Right ventricle myocardium inferior (tissue), 1 donor: ENCODE measurements around the gene RPL22. TPM values are rescaled to one million over a fixed set of nuclear protein-coding genes. Genes with fewer than 3 reads are reported as not detected.
A peak's percentile ranks its signal among the peaks of the same experiment; 100 is the strongest.

Experiments used
- ATAC-seq: fragments of 200-7000 bp; cut with Tn5 transposase; one replicate; pipeline ENCODE4 v1.9.1; 2020; ENCODE audit warnings: mild to moderate bottlenecking, moderate library complexity
- DNase-seq: peaks from one replicate; pipeline ENCODE4 v3.0.0; 2021; ENCODE audit errors: missing footprints
- intact Hi-C: fragments of 100-400 bp; cut with DNase I; formaldehyde crosslinking; loops from one replicate; pipeline ENCODE4 v1.11.0; 2022
- total RNA-seq: library from RNA; stranded (reverse); fragmentation: NEBNext Ultra II Directional; extraction: Animal tissue kit (Norgen Biotek cat#: 25700); gene quantifications from one replicate; pipeline ENCODE4 v1.2.1, GENCODE V29; 2021
- donor health status: DM: no; HTN: yes; CAD: no; lungs with severe emphysema.

RPL22 gene
- total RNA-seq, 1 donor from 2014 or later, result 264 TPM

GRCh38 chr1:6166221-6166620, 33.2 kb downstream of the RPL22 start:
- no peak for ATAC-seq
- no peak for DNase-seq
- intact Hi-C loops, result no loop called here

- ATAC-seq, result no peak
- peak; percentile 23 for DNase-seq
- intact Hi-C loops, result no loop called here
Measured at GRCh38 chr1:6165441-6165985, 33.9 kb downstream of the RPL22 start.

GRCh38 chr1:6165027-6165426, 34.4 kb downstream of the RPL22 start:
- no peak for ATAC-seq
- intact Hi-C loops, result no loop called here

GRCh38 chr1:6163973-6164617, 35.3 kb downstream of the RPL22 start:
- DNase-seq (peak; percentile 7), ATAC-seq (no peak)
- intact Hi-C loops, result no loop called here

More at GRCh38 chr1:6165027-6165426, 34.4 kb downstream of the RPL22 start:
- DNase-seq, result peak; percentile 11

- peak; percentile 20 for DNase-seq
- intact Hi-C loops, result no loop called here
- ATAC-seq, result no peak
Measured at GRCh38 chr1:6163191-6163972, 36.0 kb downstream of the RPL22 start.

DNA sequence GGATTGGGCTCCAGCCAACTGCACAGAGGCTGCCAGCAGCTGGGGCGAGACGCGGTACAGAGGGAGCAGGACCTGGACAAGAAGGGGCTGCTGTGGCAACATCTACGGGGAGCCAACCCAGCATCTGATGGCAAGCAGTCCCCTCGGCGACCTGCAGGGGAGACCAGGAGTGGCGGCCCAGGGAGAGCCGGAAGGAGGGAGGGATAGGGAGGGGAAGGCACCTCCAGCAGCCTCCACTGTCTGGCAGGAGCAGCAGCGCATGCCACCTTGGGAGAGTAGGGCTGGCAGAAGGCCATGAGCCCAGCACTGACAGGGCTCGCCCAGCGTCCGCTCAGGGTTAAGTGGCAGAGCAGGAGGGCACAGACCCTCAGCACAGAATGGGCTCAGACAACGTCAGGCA, 36.6 kb downstream of the RPL22 start:
- intact Hi-C loops, result no loop called here

DNA sequence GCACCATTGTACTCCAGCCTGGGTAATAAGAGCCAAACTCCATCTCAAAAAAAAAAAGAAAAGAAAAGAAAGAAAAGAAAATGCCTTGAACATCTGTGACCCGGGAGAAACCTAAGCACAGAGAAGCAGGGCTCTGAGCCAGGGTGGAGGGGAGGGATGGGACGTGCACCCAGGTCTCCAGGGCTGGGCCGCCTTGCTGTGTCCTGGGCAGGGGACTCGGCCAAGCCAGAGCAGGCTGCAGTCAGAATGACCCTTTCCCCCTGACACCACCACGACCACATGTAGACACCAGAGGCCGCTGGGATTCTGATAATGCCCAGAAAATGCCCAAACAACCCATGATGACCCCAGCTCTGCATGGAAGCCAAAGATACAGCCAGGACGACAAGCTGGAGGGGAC, 37.1 kb downstream of the RPL22 start:
- intact Hi-C loops, result no loop called here
- DNase-seq (peak; percentile 30), ATAC-seq (no peak)

More for the DNA sequence above, 36.6 kb downstream of the RPL22 start:
- ATAC-seq (no peak), DNase-seq (peak; percentile 15)

DNA sequence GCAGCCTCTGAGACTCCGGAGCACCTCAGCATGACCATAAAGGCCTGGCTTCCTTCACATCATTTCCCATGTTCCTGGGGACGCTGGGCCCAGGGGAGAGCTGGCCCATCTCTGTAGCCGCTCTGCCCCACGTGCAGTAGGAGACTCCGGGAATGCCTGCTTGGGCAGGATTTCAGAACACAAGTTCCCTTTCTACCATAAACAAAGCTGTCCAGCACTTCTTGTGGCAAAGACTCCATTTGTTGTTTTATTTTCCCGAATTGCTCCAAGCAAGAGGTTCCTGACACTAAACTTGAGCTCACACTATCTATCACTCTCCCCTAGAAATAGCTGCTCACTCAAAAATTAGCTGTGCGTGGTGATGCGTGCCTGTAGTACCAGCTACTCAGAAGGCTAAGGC, 41.2 kb downstream of the RPL22 start:
- intact Hi-C loops, result no loop called here
- DNase-seq (no peak), ATAC-seq (no peak)

DNA sequence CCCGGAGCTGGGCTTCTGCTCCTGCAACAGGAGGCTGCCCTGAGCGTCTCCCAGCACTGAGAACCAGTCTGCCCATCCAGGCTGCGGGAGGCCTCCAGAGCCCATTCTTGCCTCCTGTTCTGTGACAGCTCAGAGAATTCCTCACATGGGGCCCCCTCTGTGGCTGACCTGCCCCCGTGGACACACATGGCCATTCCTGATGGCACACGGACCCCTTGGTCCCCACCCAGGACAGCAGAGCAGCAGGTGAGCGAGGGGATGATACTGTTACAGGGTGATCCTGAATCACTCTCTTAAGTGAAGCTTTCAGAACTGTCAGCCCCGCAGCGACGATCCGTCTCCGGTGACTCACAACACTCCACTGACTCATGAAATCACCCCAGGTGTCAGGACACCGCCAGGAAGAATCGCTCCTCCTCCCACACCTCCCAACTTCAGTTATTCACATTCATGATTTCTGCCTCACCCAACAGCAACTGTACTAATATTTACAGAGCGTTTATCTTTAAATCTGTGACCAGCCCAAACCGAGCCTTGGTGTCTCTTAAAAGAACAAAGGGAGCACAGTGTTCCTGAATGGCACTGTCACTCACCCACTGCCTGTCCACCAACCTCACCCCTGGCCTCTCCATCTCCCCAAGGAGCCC, 41.7 kb downstream of the RPL22 start:
- DNase-seq (no peak), ATAC-seq (no peak)
- intact Hi-C loops, result no loop called here

DNA sequence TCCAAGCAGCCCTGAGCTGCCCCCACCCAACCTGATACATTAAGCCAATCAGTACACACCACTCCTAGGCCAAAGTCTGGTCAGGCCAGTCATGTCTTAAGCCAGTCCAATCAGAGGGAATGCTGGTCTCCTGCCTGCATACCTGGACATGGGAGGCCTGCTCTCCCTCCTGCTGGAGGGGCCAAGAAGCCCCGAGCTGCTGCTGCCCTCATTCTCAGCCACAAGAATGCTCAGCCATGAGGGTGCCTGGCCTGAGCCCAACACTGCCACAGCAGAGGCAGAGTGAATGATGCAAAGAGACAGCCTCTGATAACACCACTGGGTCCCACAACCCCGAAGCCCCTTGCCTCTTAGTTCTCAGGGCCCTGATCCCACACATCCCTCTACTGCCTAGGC, 42.3 kb downstream of the RPL22 start:
- no peak for ATAC-seq
- no peak for DNase-seq
- intact Hi-C loops, result no loop called here

GRCh38 chr1:6154525-6155319, 44.7 kb downstream of the RPL22 start:
- intact Hi-C loops, result no loop called here
- ATAC-seq (no peak), DNase-seq (no peak)

- DNase-seq, result no peak
- intact Hi-C loops, result no loop called here
Measured at GRCh38 chr1:6152882-6153281, 46.5 kb downstream of the RPL22 start.

DNA sequence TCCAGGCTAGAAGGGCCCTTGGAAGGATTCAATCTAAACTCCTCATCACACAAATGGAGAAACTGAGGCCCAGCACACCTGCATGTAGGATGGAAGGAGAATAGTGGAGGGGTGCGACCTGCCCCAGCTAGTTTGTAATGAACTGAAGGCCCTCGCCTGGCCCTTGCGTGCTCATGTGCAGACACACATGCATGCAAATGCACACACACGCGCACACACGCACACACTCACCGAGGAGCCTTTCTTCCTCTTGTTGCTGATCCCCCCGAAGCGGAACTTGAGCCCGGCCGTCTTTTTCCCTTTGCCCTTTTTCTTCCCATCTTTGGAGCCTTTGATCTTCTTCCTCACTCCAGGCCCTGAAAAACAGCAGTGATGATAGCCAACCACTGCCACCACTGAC, 47.2 kb downstream of the RPL22 start:
- DNase-seq (no peak), ATAC-seq (no peak)
- intact Hi-C loops, result no loop called here

More at GRCh38 chr1:6152882-6153281, 46.5 kb downstream of the RPL22 start:
- ATAC-seq, result no peak

GRCh38 chr1:6151291-6151822, 48.0 kb downstream of the RPL22 start:
- DNase-seq (no peak), ATAC-seq (no peak)
- intact Hi-C loops, result no loop called here

DNA sequence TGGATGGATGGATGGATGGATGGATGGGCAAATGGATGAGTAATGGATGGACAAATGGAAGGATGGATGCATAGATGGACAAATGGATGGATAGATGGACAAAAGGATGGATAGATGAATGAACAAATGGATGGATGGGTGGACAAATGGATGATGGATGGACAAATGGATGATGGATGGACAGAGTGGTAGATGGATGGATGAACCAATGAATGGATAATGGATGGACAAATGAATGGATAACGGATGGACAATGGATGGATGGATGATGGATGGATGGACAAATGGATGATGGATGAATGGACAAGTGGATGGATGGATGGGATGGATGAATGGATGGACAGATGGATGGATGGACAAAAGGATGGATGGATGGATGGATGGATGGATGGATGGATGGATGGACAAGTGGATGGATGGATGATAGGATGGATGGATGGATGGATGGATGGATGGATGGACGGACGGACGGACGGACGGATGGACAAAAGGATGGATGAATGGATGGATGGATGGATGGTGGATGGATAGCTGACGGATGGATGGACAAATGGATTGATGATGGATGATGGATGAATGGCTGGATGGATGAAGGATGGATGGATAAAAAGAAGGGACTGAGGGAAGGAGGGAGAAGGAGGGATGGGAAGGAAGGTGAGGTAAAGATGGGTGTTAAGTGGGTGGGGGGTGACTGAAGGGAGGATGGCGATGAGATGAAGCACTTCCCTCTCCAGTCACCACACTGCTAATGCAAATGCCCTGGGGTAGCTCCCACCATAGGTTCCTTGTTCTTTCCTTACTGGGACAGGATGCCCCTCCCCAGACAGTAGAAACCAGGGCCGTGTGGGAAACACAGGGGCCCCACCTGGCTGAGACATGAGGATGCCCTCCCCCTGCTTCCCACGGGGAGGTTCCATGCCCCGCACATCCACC, 49.1 kb downstream of the RPL22 start:
- no peak for ATAC-seq
- intact Hi-C loops, result no loop called here
- DNase-seq, result no peak

- intact Hi-C loops, result no loop called here
- ATAC-seq, result no peak
- DNase-seq, result no peak
Measured at GRCh38 chr1:6149597-6149996, 49.8 kb downstream of the RPL22 start.

DNA sequence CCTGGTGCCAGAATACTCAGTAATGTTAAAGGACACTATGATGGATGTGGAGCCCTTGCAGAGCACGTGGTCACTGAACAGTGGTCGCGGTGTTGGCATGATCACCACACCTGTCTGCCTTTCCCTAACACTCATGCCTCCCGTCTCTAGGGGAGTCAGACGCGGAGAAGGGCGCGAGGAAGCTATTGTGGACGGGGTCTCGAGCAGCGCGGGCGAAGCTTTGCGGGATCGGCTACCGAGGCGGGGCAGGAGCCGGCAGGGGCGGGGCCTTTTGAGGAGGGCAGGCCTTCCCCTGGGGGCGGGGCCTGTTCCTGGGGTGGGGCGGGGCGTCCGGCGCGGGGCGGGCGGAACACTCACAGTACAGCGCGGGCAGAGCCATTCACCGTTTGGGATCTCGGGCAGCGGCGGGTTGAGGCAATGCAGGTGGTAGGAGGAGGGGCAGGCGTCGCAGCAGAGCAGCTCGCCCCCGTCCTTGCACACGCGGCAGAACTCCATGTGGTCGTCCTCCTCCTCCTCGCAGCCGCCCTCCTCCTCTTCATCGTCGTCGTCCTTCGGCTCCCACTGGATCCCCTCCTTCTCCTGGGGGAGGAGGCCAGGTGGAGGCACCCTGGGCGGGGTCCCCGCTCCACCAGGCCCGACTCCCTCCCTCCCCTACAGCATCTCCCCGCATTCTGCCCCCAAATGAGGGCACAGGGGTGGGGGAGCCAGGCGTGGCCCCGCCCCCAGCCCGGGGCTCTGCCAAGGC, 50.7 kb downstream of the RPL22 start:
- DNase-seq (peak; percentile 83), ATAC-seq (peak; percentile 29)
- intact Hi-C loops, result no loop called here
